ENCODE data around the gene CHGA.

Gene CHGA

DNA sequence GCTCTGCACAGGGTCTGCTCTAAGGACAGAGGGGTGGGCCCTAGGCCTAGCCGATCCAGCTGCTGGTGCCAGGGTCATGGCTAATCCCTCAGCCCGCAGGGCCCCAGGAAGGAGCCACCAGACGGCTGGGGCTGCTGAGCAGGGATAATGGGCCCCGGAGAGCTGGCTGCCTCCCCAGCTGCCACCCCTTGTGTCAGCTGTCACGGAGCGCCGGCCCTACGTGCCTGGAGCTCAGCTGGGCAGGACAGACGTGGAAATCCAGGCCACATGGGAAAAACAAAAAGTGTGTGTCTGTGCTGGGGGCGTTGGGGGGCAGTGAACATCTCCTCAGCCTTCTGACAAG lies 36.2 kb downstream of the CHGA start:
- Histone ChIP-seq H3F3A (ENCODE audit: control insufficient read depth, insufficient read depth) (no peaks in the 10 kb centered on the region), H3K4me3 (ENCODE audit: low read length) (no peak overlapping the region), H3K4me1 (ENCODE audit: control insufficient read depth, low read length) (no peaks in the 10 kb centered on the region), H3K27ac (ENCODE audit: low read depth, low read length) (no peak overlapping the region), H3K9me2 (replicated peaks; ENCODE audit: control insufficient read depth, low read length) (no peaks in the 10 kb centered on the region), H3K79me2 (ENCODE audit: control insufficient read depth, low read length) (no peaks in the 10 kb centered on the region), H3K4me2 (ENCODE audit: low read length) (no peak overlapping the region), H3K27me3 (ENCODE audit: control insufficient read depth, low read length) (no peaks in the 10 kb centered on the region), H3K9me3 (ENCODE audit: control insufficient read depth, insufficient read depth, low read length) (no peaks in the 10 kb centered on the region), H3K36me3 (ENCODE audit: control insufficient read depth, low read length) (no peaks in the 10 kb centered on the region), H4K20me1 (ENCODE audit: control insufficient read depth, insufficient read depth, low read depth, low read length) (no peaks in the 10 kb centered on the region)
- TF ChIP-seq EZH2phosphoT487 (IDR thresholded peaks at IDR 0.05; ENCODE audit: borderline replicate concordance, low read length): no peak
- TF ChIP-seq, protein P1, sequence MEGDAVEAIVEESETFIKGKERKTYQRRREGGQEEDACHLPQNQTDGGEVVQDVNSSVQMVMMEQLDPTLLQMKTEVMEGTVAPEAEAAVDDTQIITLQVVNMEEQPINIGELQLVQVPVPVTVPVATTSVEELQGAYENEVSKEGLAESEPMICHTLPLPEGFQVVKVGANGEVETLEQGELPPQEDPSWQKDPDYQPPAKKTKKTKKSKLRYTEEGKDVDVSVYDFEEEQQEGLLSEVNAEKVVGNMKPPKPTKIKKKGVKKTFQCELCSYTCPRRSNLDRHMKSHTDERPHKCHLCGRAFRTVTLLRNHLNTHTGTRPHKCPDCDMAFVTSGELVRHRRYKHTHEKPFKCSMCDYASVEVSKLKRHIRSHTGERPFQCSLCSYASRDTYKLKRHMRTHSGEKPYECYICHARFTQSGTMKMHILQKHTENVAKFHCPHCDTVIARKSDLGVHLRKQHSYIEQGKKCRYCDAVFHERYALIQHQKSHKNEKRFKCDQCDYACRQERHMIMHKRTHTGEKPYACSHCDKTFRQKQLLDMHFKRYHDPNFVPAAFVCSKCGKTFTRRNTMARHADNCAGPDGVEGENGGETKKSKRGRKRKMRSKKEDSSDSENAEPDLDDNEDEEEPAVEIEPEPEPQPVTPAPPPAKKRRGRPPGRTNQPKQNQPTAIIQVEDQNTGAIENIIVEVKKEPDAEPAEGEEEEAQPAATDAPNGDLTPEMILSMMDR (IDR thresholded peaks at IDR 0.05; ENCODE audit: low read depth, low read length, poor library complexity, severe bottlenecking): no peak

DNA sequence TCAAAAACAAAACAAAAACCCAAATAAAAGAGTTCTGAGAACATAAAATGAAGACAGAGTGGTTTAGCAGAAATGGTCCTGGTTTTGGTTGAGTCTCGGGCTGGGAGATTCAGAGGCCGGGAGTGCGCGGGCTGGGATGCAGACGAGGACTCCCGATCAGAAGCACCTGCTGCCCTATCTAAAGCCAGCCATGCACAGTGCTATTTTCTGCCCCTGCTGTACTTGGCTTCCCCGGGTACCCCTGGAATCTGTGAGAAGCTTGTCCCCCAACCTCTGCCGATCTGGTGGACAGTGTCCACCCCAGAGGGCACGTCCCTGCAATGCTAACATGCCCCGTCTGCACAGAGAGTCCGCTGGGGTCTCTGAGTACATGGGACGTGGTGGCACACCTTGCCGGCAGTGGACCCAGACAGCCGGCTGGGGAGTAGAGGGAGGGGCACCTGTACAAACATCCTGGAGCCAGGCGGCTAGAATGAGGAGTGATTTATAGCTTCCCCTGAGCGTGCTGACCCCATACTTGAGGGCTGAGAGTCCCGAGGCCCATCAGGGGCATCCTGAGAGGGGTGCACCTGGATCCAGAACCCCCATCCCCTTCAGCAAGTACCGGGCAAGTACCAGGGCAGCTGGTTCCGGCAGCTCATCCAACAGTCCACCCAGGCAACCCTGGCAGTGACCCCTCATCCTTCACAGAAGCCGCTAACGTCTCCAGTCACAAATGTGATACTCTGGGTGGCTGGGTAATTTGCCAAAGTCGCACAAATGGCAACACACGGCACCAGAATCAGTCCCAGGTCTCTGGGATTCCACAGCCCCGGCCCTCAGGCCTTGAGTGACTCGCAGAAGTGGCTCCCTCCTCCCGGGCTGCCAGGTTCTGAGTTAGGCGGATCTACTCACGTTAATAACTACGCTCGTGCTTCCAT lies 37.1 kb downstream of the CHGA start:
- Histone ChIP-seq H3K79me2 (ENCODE audit: control insufficient read depth, low read length) (no peaks in the 10 kb centered on the region), H4K20me1 (ENCODE audit: control insufficient read depth, insufficient read depth, low read depth, low read length) (no peaks in the 10 kb centered on the region), H3K9me2 (replicated peaks; ENCODE audit: control insufficient read depth, low read length) (no peaks in the 10 kb centered on the region), H3K4me3 (ENCODE audit: low read length) (no peak overlapping the region), H3K4me1 (ENCODE audit: control insufficient read depth, low read length) (no peaks in the 10 kb centered on the region), H3K27ac (ENCODE audit: low read depth, low read length) (no peak overlapping the region), H3K4me2 (ENCODE audit: low read length) (no peak overlapping the region), H3F3A (ENCODE audit: control insufficient read depth, insufficient read depth) (no peaks in the 10 kb centered on the region), H3K9me3 (ENCODE audit: control insufficient read depth, insufficient read depth, low read length) (no peaks in the 10 kb centered on the region), H3K36me3 (ENCODE audit: control insufficient read depth, low read length) (no peaks in the 10 kb centered on the region), H3K27me3 (ENCODE audit: control insufficient read depth, low read length) (no peaks in the 10 kb centered on the region)
- no peak for TF ChIP-seq EZH2phosphoT487 (IDR thresholded peaks at IDR 0.05; ENCODE audit: borderline replicate concordance, low read length)
- TF ChIP-seq, protein P1 (IDR thresholded peaks at IDR 0.05; ENCODE audit: low read depth, low read length, poor library complexity, severe bottlenecking): no peak

DNA sequence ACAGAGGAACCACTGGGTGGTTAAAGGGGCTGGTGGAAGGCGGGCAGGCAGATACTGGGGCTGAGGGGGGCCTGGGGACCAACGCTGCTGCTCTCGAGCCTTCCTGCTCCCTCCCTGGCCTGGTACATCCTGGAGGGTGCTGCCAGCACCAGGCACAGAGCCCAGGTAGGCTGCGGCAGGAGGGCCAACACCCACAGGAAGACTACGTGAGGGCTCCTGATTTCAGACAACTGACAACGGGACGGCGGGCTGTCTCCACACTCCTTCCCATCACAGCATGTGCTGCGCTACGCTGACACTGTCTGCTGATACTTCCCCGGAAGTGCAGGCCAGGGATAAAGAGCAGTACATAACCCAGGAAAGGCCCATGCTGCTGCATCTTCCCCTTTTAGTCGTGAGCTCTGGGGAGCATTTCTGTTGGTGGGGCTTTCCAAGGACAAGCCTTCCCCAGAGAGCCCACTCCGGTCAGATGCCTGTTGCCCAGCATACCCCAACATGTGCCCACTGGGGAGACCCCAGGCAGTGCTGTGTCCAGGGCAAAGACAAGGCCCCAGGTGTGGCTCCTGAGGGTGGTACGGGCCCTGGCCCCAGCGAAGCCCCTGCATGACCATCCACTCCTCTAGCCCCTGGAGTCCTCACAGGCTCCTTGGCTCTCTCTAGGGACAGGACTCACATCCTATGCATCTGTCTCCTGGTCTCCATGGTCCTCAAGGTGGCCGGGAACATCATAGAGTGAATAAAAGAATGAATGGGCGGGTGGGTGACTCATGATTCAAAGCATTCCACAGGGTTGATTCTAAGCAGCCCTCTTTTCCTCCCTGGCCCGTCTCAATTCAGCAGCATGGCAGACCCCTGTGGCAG lies 38.0 kb downstream of the CHGA start:
- H4K20me1 ChIP-seq (ENCODE audit: control insufficient read depth, insufficient read depth, low read depth, low read length): no peaks in the 10 kb centered on the region
- H3K27me3 ChIP-seq (ENCODE audit: control insufficient read depth, low read length): no peaks in the 10 kb centered on the region
- TF ChIP-seq, protein P1 (IDR thresholded peaks at IDR 0.05; ENCODE audit: low read depth, low read length, poor library complexity, severe bottlenecking): no peak
- no peak for TF ChIP-seq EZH2phosphoT487 (IDR thresholded peaks at IDR 0.05; ENCODE audit: borderline replicate concordance, low read length)
- no peaks in the 10 kb centered on the region for H3F3A ChIP-seq (ENCODE audit: control insufficient read depth, insufficient read depth)
- H3K4me3 ChIP-seq (ENCODE audit: low read length): no peak overlapping the region
- H3K9me3 ChIP-seq (ENCODE audit: control insufficient read depth, insufficient read depth, low read length): no peaks in the 10 kb centered on the region
- no peaks in the 10 kb centered on the region for H3K9me2 ChIP-seq (replicated peaks; ENCODE audit: control insufficient read depth, low read length)
- no peaks in the 10 kb centered on the region for H3K79me2 ChIP-seq (ENCODE audit: control insufficient read depth, low read length)
- H3K4me2 ChIP-seq (ENCODE audit: low read length): no peak overlapping the region
- H3K4me1 ChIP-seq (ENCODE audit: control insufficient read depth, low read length): no peaks in the 10 kb centered on the region
- H3K27ac ChIP-seq (ENCODE audit: low read depth, low read length): no peak overlapping the region
- no peaks in the 10 kb centered on the region for H3K36me3 ChIP-seq (ENCODE audit: control insufficient read depth, low read length)

Measured in DOHH2 (cell line).